GM18520 (cell line): ENCODE measurements around the gene SPATA31C2.
"Not testable (repeated sequence)": the region's sequence is repeated elsewhere in the genome, so short reads cannot be mapped to it uniquely, and the experiment has no call there.

Source experiments
- ATAC-seq: cut with Tn5 transposase; IDR thresholded peaks from one replicate; pipeline ENCODE4 v1.9.1; 2021; ENCODE audit not compliant: unreplicated experiment

Gene SPATA31C2

DNA sequence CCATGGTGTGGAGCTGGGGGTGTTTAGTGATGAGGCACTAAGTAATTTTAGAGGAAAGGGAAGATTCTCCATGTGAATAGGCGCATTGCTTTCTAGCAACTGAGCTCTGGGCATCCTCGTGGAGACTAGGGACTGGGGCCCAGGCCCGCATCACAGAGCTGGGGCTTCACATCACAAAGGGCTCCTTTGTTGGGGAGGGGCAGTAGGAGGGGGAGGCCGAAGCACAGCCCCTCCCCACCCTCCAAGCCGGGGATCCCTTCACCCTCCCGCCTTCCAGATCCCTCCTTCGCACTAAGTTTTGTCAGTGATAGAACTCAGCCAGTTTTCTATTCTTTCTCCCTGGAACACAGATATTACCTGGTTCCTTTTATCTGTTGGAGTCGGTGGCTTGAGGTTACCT lies at the start of gene SPATA31C2:
Gene SPATA31C2 (minus strand): TSS at position 101 of the 400 bp plus-strand sequence. CDS start 29 bp downstream, at position 72.
- ATAC-seq = not testable (repeated sequence)

DNA sequence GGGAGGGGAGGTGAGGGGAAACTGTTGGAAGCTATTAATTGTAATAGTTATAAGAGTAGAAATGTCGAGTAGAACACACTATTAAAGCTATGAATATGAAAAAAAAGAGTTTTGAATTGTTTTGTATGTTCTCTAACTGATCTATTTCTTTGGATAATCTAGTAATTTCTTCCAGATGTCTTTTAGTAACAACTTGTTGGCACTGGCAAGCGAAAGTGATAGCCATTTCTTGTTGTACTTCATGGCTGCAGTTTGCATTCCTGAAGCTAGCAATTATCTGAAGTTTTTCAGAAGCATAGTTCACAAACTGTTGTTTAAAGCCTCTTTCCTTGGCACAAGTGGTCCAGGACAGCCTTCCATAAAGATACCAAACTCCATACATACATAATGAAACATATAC lies 49.4 kb upstream of the SPATA31C2 start:
- no peak for ATAC-seq

DNA sequence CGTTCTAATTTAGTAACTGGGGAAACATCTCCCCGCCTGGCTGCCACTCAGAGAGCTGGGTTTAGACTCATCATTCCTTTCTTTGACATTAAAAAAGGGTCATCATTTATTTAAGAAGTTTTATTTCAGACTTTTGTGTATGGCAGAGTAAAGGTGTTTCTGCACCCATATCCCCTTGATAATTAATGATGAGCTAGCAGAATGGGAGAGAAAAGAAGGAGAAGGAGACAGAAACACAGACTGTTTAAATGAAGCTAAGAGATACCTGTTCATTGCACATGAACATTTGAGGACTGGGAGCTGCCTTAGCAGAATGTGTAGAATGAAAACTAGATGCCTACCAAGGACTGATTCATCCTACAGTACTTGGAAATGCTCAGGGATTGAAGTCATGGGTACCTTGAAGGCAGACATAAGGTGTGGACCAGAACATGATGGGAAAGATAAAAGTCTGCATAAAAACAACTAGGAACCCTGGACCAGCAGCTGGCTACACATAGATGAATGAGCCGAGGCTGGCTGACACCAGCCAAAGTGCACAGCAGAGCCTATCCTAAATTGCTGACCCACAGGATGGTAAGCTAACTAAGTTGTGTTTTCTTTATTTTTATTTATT lies 48.3 kb upstream of the SPATA31C2 start:
- no peak for ATAC-seq

DNA sequence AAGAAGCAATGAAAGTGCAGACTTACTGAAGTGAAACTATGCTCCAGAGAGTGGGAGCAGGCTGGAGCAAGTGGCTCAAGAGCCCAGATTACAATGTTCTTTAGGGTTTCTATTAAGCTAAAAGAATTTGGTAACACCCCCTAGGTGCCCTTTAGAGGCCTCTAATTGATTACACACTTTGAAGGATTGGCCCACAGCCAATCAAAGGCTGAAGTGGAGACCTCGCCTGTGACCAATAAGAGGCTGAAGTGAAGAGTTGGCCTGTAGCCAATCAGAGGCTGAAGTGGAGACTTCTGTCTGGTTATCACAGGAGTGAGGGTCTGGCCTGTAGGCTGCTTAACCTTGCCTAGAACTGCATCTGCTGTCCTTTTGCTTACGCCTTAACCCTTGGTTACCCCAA lies 46.7 kb upstream of the SPATA31C2 start:
- no peak for ATAC-seq

DNA sequence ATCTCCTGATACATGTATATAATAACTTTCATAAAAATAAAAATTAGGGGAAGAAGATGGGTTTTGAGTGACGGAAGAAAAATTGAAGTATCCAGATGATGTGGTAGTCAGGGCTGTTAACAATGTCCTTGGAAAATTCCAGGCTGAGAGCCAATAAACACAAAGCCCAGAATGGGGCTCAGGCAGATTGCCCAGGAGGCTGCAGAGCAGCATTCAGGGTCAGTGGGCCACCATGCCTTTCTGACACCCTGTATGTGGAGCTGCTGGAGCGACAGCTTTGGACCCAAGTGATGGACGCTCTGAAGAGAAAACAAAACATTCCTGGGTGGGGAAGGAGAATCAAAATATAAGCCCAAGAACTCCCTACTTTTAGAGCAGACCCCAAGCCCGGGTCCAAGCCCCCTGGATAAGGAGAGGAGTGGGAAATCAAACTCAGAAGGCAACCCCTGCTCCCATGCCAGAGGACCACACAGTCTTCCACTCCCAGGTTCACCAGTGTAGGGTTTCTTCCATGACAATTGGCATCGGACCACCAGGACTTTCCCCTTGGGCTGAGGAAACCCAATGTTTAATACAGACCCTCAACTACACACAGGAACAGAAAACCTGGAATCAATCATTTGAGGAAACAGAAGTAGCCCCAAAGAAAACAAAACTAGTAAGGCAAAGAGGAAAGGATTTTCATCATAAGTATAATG lies 45.7 kb upstream of the SPATA31C2 start:
- ATAC-seq = no peak

DNA sequence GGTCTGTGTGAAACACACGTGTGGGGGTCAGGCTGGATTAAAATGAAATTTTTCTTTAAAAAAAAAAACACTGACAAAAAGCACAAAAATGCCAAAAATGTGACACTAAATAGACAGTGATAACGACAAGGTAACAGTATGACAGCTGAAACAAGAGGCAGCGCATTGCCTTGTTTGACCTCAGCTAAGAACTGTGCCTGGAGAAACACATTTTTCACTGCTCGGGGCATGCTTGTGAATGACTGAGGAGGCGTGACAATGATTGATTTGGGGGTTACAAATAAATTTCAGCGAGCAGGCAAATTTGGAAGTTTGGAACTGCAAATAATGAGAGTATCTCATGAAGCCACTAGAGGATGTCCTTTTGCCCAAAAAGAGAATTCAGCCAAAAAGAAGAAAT lies 44.2 kb upstream of the SPATA31C2 start:
- no peak for ATAC-seq

DNA sequence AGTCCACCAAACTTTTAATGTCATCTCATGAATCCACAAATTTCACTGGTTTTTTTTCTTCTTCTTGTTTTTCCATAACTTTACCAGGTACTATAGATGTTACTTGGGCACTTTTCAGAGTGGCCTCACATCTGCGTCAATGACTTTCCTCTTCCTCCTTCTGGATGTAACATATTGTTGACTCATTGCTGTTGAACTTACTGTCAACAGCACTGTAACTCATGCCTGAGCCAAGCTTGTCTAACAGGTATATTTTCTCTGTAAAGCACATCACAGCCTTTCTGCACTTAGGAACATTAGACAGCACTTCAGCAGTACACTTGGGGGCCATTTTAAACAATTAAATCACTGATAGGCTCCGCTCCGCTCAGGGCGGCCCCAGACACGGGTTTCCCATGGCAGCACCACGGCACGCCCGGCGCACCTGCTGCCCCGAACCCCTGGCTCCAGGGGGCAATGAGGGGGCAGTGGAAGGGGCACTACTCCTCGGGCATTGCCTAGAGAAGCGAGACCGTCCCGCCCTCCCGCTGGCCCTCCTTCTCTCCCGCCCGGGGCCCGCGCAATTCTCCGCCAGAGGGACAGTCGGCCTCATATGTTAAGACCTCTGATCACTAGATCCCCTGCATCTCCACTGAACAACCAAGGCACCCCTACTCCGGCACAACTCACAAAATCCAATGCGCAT lies 41.9 kb upstream of the SPATA31C2 start:
- ATAC-seq = no peak

DNA sequence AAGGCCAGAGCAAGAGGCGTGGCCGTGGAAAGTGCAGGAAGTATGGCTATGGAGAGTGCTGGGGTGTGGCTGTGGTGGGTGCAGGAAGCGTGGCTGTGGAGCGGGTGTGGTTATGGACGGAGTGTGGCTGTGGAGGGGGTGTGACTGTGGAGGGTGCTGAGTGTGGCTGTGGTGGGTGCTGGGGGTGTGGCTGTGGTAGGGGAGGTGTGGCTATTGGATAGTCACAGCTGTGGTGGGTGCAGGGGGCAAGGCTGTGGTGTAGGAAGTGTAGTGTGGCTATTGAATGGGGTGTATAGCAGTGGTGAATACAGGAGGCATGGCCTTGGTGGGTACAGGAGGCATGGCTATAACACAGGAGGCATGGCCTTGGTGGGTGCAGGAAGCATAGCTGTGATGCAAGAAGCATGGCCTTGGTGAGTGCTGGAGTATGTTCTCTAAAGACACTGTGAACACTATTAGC lies 40.8 kb upstream of the SPATA31C2 start:
- ATAC-seq = no peak

DNA sequence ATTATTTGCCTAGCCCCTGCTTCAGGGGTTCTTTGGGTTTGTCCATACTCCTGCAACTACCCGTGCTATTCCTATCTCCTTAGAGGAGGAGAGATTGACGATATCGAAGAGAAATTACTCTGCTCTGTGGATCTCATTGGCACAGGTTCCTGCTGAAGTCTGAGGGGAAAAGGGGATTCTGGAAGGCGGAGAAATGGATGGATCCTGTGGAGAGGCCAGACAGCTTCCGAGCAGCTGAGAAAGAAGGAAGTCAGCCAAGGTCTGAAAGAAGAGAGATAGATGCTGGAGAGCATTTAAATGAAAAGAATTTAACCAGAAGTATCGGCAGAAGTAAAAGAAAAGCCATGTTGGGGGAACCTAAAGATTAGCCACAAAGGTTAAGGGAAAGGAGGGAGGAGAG lies 40.4 kb upstream of the SPATA31C2 start:
- no peak for ATAC-seq

DNA sequence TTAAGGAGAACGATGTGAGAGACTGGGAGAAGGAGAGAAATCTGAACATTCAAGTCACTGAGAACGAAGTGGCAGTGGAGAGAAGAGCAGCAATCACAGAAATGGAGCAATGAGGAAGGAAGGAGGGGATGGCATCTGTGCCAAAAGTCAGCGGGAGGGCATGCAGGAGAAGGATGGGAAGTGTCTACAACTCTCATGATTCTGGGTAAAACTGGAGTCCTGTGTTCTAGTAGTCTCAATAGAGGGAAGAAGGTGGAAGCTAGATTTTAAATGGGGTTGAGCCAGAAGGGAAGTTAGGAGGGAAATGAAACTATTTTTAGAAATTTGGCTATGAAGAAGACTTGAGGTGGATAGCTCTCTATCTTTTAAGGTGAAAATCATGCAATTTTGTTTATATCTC lies 39.1 kb upstream of the SPATA31C2 start:
- ATAC-seq = no peak

DNA sequence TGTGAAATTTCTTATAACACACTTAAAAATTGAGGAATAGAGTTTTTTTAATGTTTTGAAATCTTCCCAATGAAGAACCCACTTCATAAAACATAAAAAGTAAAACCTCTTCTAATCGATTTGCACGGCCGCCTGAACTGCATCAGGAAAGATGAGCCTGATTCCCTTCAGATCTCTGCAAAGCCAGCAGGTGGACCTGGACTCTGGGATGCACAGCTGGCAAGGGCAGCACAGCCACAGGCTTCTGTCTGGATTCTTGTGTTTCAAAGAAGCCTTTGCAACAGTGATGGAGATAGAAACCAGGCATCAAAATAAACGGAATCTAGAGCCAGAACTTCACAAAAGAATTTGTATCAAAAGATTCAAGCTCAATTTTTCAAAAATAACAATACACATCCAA lies 36.0 kb upstream of the SPATA31C2 start:
- ATAC-seq = no peak

DNA sequence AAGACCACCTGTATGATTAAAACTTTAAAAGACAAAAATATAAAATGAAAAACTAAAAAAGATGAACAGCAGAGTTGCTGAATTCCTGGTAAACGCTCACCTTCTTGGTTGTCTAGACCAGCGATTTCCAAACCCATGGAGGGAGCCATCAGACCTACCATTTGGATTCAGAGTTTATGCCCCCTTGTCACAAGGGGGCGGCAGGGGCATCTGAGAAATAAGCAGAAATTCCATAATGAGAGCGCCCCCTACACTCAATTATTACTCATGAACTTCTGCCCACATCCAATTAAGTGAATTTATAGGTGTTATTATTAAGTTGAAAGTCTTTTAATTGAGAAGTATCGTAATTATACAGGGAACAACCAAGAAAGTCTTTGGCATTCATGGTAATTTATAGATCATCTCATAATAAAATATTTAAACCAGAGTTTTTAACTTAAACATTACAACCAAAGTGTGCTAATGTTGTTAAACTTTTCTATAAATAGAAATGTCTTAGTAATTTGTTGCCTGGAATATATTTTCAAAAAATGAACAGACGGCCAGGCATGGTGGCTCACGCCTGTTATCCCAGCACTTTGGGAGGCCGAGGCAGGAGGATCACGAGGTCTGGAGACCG lies 35.2 kb upstream of the SPATA31C2 start:
- no peak for ATAC-seq

DNA sequence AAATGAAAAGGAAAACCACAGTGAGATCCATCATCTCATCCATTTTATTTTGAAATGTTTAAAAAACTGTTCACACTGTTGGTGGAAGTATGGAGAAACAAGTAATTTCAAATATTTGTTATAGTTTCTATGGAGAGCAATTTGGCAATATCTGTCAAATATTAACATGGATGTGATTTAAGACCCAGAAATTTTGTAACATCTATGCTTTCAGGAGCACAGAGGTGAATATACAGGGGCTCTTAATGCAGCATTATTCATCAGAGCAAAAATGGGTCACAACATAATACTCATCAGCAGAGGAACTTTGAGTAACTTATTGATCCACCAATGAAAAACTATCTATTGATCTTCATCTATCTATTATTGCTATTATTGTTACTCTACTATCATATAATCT lies 31.4 kb upstream of the SPATA31C2 start:
- no peak for ATAC-seq

DNA sequence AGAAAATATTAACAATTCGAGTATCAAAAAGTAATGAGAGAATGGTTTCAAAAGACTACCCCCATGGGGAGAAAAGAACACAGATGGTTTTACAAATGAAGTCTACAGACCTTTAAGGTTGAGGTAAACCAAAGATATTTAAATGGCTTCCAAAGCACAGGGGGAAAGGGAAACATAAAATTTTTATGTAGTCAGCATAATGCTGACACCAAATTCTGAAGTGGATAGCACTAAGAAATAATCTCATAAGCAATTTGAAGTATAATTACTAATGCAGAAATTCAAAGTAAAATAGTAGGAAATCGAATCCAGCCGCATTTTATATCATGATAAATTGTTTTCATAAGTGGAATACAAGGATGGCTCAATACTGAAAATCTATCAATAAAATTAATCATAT lies 30.3 kb upstream of the SPATA31C2 start:
- ATAC-seq = no peak

DNA sequence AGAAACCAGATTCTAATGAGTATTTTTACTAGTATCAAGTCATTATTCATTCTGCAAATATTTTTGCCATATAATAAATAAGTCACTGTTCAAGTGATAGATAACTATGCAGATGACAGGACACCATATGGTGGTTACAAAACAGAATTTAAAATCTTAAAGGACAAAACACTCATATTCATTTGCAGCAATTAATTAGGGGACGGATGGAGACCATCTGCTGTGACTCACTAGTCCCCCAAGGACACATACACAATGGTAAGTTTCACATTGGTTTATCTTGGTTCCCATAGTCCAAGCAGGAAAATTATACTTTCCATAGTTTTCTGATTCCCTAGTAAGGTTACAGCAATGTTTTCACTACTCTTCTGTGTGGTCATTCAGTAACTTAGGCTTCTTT lies 28.4 kb upstream of the SPATA31C2 start:
- no peak for ATAC-seq

DNA sequence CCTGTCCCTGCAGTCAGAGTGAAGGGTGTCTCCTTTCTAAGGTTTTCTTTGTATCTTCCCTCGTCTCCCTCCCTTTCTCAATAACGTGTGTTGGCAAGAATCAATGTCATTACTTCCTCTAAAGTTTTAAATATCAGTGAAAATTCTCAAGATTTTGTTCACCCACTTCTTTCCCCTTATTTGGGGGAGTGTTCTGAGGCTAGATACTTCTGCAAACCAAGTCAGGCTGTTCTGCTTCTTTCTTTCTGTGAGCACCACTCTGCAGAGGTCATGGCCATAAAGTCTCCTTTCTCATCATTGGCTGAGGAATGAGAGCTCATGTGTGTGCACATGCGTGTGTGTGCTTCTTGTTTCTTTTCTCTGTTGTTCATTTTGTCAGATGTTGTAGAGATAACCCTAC lies 26.6 kb upstream of the SPATA31C2 start:
- no peak for ATAC-seq

DNA sequence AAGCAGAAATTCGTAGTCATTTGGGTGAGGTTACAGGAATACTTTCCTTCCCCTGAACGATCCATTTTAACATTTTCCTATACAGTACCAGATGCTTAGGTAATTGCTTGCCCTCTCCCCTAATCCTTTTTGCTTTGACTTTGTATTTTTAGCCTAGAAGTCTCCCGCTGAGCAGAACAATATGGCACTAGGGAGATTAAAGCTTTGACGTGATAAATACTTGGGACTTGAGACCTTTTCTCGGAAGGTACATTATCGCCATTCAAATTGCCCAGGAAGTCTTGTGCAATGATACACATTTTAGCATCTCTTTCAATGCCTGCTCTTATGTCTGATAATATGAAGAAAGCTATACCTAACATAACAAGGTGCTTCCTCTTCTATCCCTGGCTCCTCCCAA lies 22.9 kb upstream of the SPATA31C2 start:
- ATAC-seq = no peak

DNA sequence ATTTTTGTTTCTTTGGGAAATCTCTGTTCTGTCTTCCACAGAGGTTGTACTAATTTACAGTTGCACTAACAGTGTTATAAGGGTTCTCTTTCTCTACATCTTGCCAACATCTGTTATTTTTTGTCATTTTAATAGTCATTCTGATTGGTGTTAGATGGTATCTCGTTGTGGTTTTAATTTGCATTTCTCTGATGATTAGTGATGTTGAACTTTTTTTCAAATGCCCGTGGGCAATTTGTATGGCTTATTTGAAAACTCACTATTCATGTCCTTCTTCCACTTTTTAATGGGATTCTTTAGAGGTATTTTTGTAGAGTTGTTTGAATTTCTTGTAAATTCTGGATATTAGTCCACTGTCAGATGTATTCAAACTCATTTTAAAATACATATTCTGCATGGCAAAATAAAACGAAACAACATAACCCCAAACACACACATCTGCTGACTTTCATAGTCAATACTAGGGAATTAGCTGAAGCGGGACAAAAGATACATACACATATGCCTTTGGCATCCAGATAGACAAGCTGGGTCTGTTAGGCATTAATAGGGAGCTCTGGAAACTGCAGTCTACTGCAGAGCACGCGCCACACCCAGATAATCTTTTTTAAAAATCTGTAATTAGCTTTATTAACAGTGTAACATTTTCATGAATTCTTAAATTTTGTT lies 5.8 kb upstream of the SPATA31C2 start:
- ATAC-seq = no peak

DNA sequence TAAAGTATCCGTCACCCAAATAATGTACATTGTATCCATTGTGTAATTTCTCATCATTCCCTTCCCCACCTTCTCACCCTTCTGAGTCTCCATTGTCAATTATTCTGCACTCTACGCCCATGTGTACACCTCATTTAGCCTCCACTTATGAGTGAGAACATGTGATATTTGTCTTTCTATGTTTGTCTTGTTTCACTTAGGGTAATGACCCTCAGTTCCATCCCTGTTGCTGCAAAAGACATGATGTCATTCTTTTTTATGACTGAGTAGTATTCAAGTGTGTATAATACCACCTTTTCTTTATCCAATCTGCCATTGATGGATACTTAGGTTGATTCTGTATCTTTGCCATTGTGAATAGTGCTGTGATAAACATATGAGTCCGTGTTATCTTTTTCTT lies 4.9 kb upstream of the SPATA31C2 start:
- no peak for ATAC-seq

DNA sequence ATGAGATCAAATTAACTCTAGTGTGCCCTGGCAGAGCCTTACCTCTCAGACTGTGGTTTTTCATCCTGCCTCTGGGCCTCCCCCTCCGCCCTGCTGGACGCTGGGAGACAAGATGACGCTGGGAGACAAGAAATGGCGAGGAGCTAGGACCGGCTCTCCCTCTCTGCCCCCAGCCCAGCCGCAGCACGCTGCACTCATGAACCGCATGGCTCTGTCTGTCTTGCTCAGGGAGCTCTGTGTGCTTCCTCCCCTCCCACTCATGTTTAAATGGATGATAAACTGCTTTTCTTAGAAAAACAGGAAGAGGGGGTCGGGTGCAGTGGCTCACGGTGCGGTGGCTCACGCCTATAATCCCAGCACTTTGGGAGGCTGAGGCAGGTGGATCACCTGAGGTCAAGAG lies 4.7 kb downstream of the SPATA31C2 start:
- not testable (repeated sequence) for ATAC-seq

DNA sequence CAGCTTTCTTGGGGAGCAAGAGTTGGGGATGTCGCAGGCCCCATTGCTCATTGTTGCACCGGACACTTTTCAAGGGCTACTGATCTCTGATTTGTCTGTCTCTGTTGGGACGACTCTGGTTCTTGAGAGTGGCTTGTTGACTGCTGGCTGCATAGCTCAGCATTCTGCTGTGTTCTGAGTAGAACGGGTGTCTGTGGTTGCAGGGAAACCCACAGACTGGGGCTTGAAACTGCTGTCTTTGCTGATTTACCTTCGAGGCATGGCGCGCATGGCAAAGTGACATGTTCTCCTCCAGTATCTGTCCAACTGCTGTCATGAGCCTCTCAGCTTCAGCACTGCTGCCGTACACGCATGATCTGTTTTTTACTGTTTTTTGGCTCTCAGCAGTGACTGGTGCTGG lies 8.7 kb downstream of the SPATA31C2 start:
- ATAC-seq = not testable (repeated sequence)
